ENCODE data around the gene PPIB. TPM values are rescaled to one million over a fixed set of nuclear protein-coding genes. Genes with fewer than 3 reads are reported as not detected.

PPIB gene
- total RNA-seq, 6 experiments from 2014 or later: 276 to 535 (median 474) TPM

GRCh38 chr15:64155802-64156651, 6.8 kb downstream of the PPIB start:
- 60% methylated on average over 5 of the region's 15 CpGs for WGBS (ENCODE audit: insufficient coverage, low coverage, low lambda C conversion rate, missing lambda C conversion rate)
- ATAC-seq (no peak), DNase-seq (peak in 2 of 3 donors; percentile 32 to 41)
- H3K27ac ChIP-seq: no peak overlapping the region
- H3K27me3 ChIP-seq: no peaks in the 10 kb centered on the region
- no peak for TF ChIP-seq POLR2A (IDR thresholded peaks at IDR 0.05)
- TF ChIP-seq CTCF (IDR thresholded peaks at IDR 0.05): no peak
- intact Hi-C loops (cut with DNase I): loop anchor here (10.0 kb wide), 1 partner anchor 61 kb away; the partner anchor contains the start of genes CIAO2A (in 2 of the 2) and SNX1 (in 2 of the 2)
- peaks cover 21 to 69% (median 47%) of the 10 kb centered on the region in 4 donors for H3K36me3 ChIP-seq
- no peaks in the 10 kb centered on the region for H3K9me3 ChIP-seq
- H3K4me3 ChIP-seq: no peak overlapping the region
- H3K4me1 ChIP-seq: peaks cover 0 to 41% (median 8%) of the 10 kb centered on the region in 4 donors

GRCh38 chr15:64153480-64154367, 9.1 kb downstream of the PPIB start:
- Histone ChIP-seq H3K36me3 (peaks cover 6 to 46% (median 28%) of the 10 kb centered on the region in 4 donors), H3K27ac (peak overlapping the region in 1 of 3 donors; percentile 9), H3K27me3 (no peaks in the 10 kb centered on the region), H3K4me3 (no peak overlapping the region), H3K9me3 (no peaks in the 10 kb centered on the region), H3K4me1 (peaks cover 0 to 21% (median 4%) of the 10 kb centered on the region in 4 donors)
- 2% methylated on average over 10 of the region's 12 CpGs for WGBS (ENCODE audit: insufficient coverage, low coverage, low lambda C conversion rate, missing lambda C conversion rate)
- ATAC-seq: peak; percentile 76 to 87 (median 82)
- peak; percentile 91 to 92 (median 92) for DNase-seq
- peak; percentile 27 for TF ChIP-seq POLR2A (IDR thresholded peaks at IDR 0.05)
- peak; percentile 96 to 100 (median 98) for TF ChIP-seq CTCF (IDR thresholded peaks at IDR 0.05)
- intact Hi-C loops (cut with DNase I): loop anchor here (10.0 kb wide), 1 partner anchor 59 kb away; the partner anchor contains the start of genes CIAO2A (in 2 of the 2) and SNX1 (in 2 of the 2)

GRCh38 chr15:64152507-64153387, 10.1 kb downstream of the PPIB start:
- intact Hi-C loops (cut with DNase I): loop anchor here (10.0 kb wide), 1 partner anchor 58 kb away; the partner anchor contains the start of genes CIAO2A (in 2 of the 2) and SNX1 (in 2 of the 2)
- no peak overlapping the region for H3K27ac ChIP-seq

More at GRCh38 chr15:64152507-64153387, 10.1 kb downstream of the PPIB start:
- no peak for TF ChIP-seq POLR2A (IDR thresholded peaks at IDR 0.05)
- no peak for TF ChIP-seq CTCF (IDR thresholded peaks at IDR 0.05)
- no peak for ATAC-seq
- WGBS (ENCODE audit: insufficient coverage, low coverage, low lambda C conversion rate, missing lambda C conversion rate): 13% methylated on average over 5 of the region's 27 CpGs
- Histone ChIP-seq H3K4me1 (peaks cover 0 to 22% (median 4%) of the 10 kb centered on the region in 4 donors), H3K36me3 (peaks cover 0 to 36% (median 19%) of the 10 kb centered on the region in 4 donors), H3K27me3 (no peaks in the 10 kb centered on the region), H3K9me3 (no peaks in the 10 kb centered on the region), H3K4me3 (peak overlapping the region; percentile 56 to 61 (median 58))
- peak; percentile 46 to 55 (median 53) for DNase-seq

Data from right lobe of liver (tissue), 6 donors.